Adrenal gland (tissue), 12 donors: ENCODE measurements around the gene TMEM59. TPM values are rescaled to one million over a fixed set of nuclear protein-coding genes. Genes with fewer than 3 reads are reported as not detected.
"Not testable (repeated sequence)": the region's sequence is repeated elsewhere in the genome, so short reads cannot be mapped to it uniquely, and the experiment has no call there.

Source experiments
- DNase-seq, 7 donors: peaks; one replicate each; pipeline ENCODE4 v3.0.0-alpha.2; 2019 to 2020
- H3K27ac ChIP-seq, 5 donors: fragments of 200-600 bp; sonication (generic) in 4 of 5; 1 replicate in 3 of 5; 2 replicates in 2 of 5; pipeline versions ENCODE4 v1.5.1 to v1.8.0; 2016 to 2020; ENCODE audit warnings: mild to moderate bottlenecking in 1 of 5
- H3K27me3 ChIP-seq: fragments of 200-600 bp; 2 replicates; pipeline ENCODE4 v1.8.0; 2021
- H3K36me3 ChIP-seq, 2 donors: fragments of 200-600 bp; replicated peaks in 1 of 2; 1 replicate in 1 of 2; 2 replicates in 1 of 2; pipeline versions ENCODE4 v1.5.1 to v1.8.0; 2018 to 2022
- H3K4me1 ChIP-seq, 2 donors: fragments of 200-600 bp; replicated peaks in 1 of 2; 1 replicate in 1 of 2; 2 replicates in 1 of 2; pipeline versions ENCODE4 v1.5.1 to v1.8.0; 2018 to 2021
- H3K4me3 ChIP-seq, 4 donors: fragments of 200-600 bp; sonication (generic) in 3 of 4; one replicate each; pipeline ENCODE4 v1.5.1; 2016 to 2018
- H3K9me3 ChIP-seq, 3 donors: fragments of 200-600 bp; sonication (generic) in 1 of 3; replicated peaks in 1 of 3; 1 replicate in 2 of 3; 2 replicates in 1 of 3; pipeline versions ENCODE4 v1.5.1 to v1.8.0; 2016 to 2021
- POLR2A ChIP-seq, 2 donors: fragments of 450-650 bp; IDR thresholded peaks; one replicate each; pipeline ENCODE4 v1.6.1; 2017; ENCODE audit warnings: antibody characterized with exemption in 2 of 2, mild to moderate bottlenecking in 2 of 2, moderate library complexity in 1 of 2
- WGBS, 4 donors: extraction: QIAGEN DNeasy Blood & Tissue Kit in 2 of 4; methylation state at CpG; one replicate each; pipeline versions ENCODE4 v1.1.5 to v1.1.7; 2013 to 2017; 5-methylcytosine and 5-hydroxymethylcytosine counted together
- intact Hi-C, 2 donors: fragments of 100-400 bp; cut with DNase I; formaldehyde crosslinking; loops; one replicate each; pipeline versions ENCODE4 v1.14.1 to v1.15.0; 2022 to 2023
- polyA plus RNA-seq, 3 donors: library from polyadenylated mRNA; stranded (reverse); fragments of 200-250 nt in 2 of 3; fragments of 350-450 nt in 1 of 3; fragmentation: Illumina TruSeq in 1 of 3; extraction: RNeasy Lipid Tissue Mini Kit (QIAGEN cat#74804) in 1 of 3; gene quantifications; one replicate each; pipeline ENCODE4 v1.2.3, GENCODE V29; 2013 to 2014
- total RNA-seq, 9 donors: library from RNA; depleted of rRNA in 4 of 9; stranded (reverse); fragments of >200 nt in 4 of 9; fragments of 120-200 nt in 1 of 9; fragmentation: NEBNext Ultra II Directional in 1 of 9; extraction: Animal tissue kit (Norgen Biotek cat#: 25700) in 1 of 9; gene quantifications; one replicate each; pipeline versions ENCODE4 v1.1.0 to v1.2.4, GENCODE V29; 2013 to 2023
- TF ChIP-seq, protein P1 (sequence below), 6 experiments: fragments of 450-650 bp in 4 of 6; fragments of 200-600 bp in 2 of 6; sonication (generic) in 1 of 6; IDR thresholded peaks; 1 replicate in 5 of 6; 2 replicates in 1 of 6; pipeline versions ENCODE4 v1.5.1 to v1.8.0; 2016 to 2021; ENCODE audit warnings: antibody characterized with exemption in 6 of 6, mild to moderate bottlenecking in 2 of 6, moderate library complexity in 1 of 6
- donor health status: healthy with polysubstance abuse.
- donor health status: Bipolar disorder and iron deficiency.
- donor health status: DM: yes; HTN: yes; CAD: no.
- donor health status: DM: no; HTN: no; CAD: no.
- donor health status: DM: no; HTN: no; CAD: no.
- donor health status: DM: yes; HTN: yes; CAD: no.

The TMEM59 gene
- total and polyA plus RNA-seq, 12 donors: 96.8 to 736 (median 473) TPM

DNA sequence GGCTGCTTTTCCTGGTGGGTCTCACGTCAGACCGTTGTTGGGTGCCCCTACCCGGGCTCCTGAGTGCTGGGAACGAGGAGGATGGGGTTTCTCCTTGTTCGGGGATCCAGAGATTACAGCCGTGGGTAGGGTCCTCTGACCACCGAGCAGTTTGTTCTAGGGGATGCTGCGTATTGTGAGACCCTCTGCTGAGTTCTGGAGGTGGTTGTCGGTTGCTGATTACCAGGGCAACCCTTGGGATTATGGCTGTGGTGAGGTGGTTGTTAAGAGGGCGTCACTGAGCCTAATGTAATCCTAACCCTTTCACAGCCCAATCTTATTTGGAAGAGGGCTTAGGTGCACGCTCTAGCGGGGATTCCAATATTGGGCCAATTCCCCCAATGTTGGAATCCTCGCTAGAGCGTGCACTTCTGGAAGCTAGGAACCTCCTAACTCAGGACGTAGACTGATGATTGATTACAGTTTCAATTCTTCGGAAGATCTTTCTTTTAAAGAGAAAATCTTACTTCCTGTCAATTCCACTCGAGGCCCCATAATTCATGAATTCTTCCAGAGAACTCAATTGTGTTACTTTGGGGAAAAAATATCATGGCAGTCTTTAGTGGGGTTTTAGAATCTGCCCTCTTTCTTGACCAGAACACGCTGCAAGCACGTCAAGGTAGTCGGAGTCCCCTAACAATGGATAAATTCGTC, 887 bp upstream of the TMEM59 start:
- WGBS, 4 donors: 7 to 14% (median 10%) methylated on average over 13 to 21 of the region's 21 CpGs
- Histone ChIP-seq H3K27me3 (no peaks in the 10 kb centered on the region), H3K9me3 (no peaks in the 10 kb centered on the region), H3K36me3 (no peaks in the 10 kb centered on the region), H3K4me1 (peaks cover 6 to 37% of the 10 kb centered on the region in 2 donors), H3K27ac (peak overlapping the region; percentile 83 to 98 (median 89)), H3K4me3 (peak overlapping the region; percentile 19 to 86 (median 65))
- intact Hi-C loops: no loop called here
- TF ChIP-seq POLR2A (IDR thresholded peaks at IDR 0.05): no peak
- TF ChIP-seq, protein P1, sequence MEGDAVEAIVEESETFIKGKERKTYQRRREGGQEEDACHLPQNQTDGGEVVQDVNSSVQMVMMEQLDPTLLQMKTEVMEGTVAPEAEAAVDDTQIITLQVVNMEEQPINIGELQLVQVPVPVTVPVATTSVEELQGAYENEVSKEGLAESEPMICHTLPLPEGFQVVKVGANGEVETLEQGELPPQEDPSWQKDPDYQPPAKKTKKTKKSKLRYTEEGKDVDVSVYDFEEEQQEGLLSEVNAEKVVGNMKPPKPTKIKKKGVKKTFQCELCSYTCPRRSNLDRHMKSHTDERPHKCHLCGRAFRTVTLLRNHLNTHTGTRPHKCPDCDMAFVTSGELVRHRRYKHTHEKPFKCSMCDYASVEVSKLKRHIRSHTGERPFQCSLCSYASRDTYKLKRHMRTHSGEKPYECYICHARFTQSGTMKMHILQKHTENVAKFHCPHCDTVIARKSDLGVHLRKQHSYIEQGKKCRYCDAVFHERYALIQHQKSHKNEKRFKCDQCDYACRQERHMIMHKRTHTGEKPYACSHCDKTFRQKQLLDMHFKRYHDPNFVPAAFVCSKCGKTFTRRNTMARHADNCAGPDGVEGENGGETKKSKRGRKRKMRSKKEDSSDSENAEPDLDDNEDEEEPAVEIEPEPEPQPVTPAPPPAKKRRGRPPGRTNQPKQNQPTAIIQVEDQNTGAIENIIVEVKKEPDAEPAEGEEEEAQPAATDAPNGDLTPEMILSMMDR (IDR thresholded peaks at IDR 0.05): no peak
- DNase-seq: no peak

DNA sequence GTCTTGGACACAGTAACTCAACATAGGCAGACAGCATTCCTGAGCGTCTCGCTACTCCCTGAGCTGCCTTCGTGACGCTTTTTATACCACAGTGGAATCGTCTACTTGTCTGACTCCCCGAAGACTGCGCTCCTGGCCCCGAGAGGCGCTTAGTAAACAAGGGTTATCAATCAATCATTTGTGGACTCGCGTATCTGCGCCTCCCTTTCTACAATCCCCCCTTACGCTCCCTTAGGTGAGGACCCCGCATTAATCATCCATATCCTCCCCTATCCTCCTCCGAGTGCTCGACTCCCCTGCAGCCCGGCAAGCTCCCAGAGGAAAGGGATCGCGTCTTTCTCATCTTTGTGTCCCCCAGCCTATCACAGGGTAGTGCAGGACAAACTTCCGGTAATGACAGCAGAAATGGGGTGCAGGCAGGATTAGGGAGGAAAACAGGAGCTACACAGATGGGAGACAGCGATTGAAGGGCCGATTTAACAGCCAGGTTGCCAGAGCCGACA, 522 bp downstream of the TMEM59 start:
- DNase-seq: peak; percentile 36 to 76 (median 56)
- 0 to 3% (median 0%) methylated on average over 20 to 23 of the region's 23 CpGs for WGBS, 4 donors
- intact Hi-C loops: no loop called here
- Histone ChIP-seq H3K4me1 (peaks cover 6 to 50% of the 10 kb centered on the region in 2 donors), H3K9me3 (no peaks in the 10 kb centered on the region), H3K4me3 (peak overlapping the region; percentile 41 to 86 (median 66)), H3K27ac (peak overlapping the region; percentile 83 to 98 (median 89)), H3K27me3 (no peaks in the 10 kb centered on the region), H3K36me3 (no peaks in the 10 kb centered on the region)
- peak in 1 of 2 donors; percentile 51 for TF ChIP-seq POLR2A (IDR thresholded peaks at IDR 0.05)
- TF ChIP-seq, protein P1 (IDR thresholded peaks at IDR 0.05): no peak

DNA sequence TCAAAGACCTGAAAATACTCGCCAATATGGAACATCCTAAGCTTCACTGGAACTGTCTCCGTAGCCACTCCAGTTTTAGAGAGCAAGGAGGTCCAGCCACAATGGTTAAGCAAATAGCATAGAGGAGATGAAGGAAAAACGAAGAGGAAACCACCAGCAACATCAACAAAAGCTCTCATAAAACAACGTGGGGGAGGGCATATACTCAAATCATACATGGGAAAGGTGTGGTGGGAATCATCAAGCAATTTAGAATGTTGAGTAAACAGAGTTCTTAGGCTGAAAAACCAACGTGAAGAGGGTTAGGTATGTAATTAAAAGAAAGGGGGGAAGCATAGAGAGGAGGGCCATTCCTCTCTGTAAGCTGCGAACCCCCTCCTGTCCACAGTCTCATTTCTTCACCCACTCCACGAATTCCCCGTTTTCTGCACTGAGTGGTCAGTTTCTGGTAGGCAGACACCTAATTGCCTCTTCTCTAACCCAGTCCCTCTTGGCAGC, 1.0 kb downstream of the TMEM59 start:
- Histone ChIP-seq H3K36me3 (no peaks in the 10 kb centered on the region), H3K9me3 (no peaks in the 10 kb centered on the region), H3K27me3 (no peaks in the 10 kb centered on the region), H3K4me1 (peaks cover 6 to 55% of the 10 kb centered on the region in 2 donors), H3K4me3 (peak overlapping the region; percentile 41 to 86 (median 66)), H3K27ac (peak overlapping the region; percentile 83 to 98 (median 89))
- no peak for TF ChIP-seq POLR2A (IDR thresholded peaks at IDR 0.05)
- TF ChIP-seq, protein P1 (IDR thresholded peaks at IDR 0.05): no peak
- WGBS, 4 donors: 3 to 4% (median 3%) methylated on average over 8 of the region's 8 CpGs
- no peak for DNase-seq
- intact Hi-C loops: no loop called here

DNA sequence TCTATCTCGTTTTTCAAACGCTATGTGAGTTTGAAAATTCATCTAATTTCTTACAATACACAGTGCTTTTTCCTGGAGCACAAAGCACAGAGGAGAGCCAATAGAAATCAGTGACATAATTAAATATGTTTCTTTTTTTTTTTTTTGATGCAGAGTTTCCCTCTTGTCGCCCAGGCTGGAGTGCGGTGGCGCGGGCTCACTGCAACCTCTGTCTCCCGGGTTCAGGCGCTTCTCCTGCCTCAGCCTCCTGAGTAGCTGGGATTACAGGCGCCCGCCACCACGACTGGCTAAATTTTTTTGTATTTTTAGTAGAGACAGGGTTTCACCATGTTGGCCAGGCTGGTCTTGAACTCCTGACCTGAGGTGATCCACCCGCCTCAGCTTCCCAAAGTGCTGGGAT, 2.6 kb downstream of the TMEM59 start:
- H3K27ac ChIP-seq, H3K9me3 ChIP-seq, H3K36me3 ChIP-seq, intact Hi-C loops, H3K4me3 ChIP-seq, H3K27me3 ChIP-seq, DNase-seq: not testable (repeated sequence)
- 96 to 98% (median 96%) methylated on average over 12 of the region's 12 CpGs for WGBS, 4 donors
- peaks cover 6 to 65% of the 10 kb centered on the region in 2 donors for H3K4me1 ChIP-seq
